Osteoblast (primary cell): ENCODE data around the gene AGXT2. TPM values are rescaled to one million over a fixed set of nuclear protein-coding genes. Genes with fewer than 3 reads are reported as not detected.

Experiments
- DNase-seq: peaks from one replicate; pipeline ENCODE4 v3.0.0; 2011; ENCODE audit warnings: low spot score, mixed read lengths; ENCODE audit not compliant: insufficient read length; ENCODE audit errors: missing footprints
- H2AFZ ChIP-seq: 2 replicates; pipeline ENCODE4 v1.6.0; 2011; ENCODE audit warnings: mild to moderate bottlenecking, low read length
- H3K27ac ChIP-seq: 2 replicates; pipeline ENCODE4 v1.5.1; 2011; ENCODE audit warnings: mild to moderate bottlenecking, low read depth, low read length, moderate library complexity
- H3K27me3 ChIP-seq: 2 replicates; pipeline ENCODE4 v1.6.0; 2012; ENCODE audit warnings: mild to moderate bottlenecking, control low read depth, inconsistent platforms, low read length, moderate library complexity; ENCODE audit not compliant: insufficient read depth
- H3K36me3 ChIP-seq: 2 replicates; pipeline ENCODE4 v1.5.1; 2011; ENCODE audit warnings: mild to moderate bottlenecking, low read length, control low read depth, moderate library complexity; ENCODE audit not compliant: insufficient read depth
- H3K4me1 ChIP-seq: 2 replicates; pipeline ENCODE4 v1.5.1; 2011; ENCODE audit warnings: mild to moderate bottlenecking, low read length, control low read depth, moderate library complexity; ENCODE audit not compliant: insufficient read depth
- H3K4me2 ChIP-seq: 2 replicates; pipeline ENCODE4 v1.6.0; 2011; ENCODE audit warnings: mild to moderate bottlenecking, low read length; ENCODE audit not compliant: insufficient read depth
- H3K4me3 ChIP-seq: fragments of 200-600 bp; sonication (generic); 3 replicates; pipeline ENCODE4 v1.5.1; 2012; ENCODE audit warnings: mild to moderate bottlenecking, low read length, inconsistent platforms; ENCODE audit not compliant: insufficient read depth
- H3K79me2 ChIP-seq: 2 replicates; pipeline ENCODE4 v1.6.0; 2012; ENCODE audit warnings: mild to moderate bottlenecking, low read length, control low read depth, inconsistent platforms; ENCODE audit not compliant: insufficient read depth
- H3K9me3 ChIP-seq: 2 replicates; pipeline ENCODE4 v1.5.1; 2011; ENCODE audit warnings: low read depth, low read length, control low read depth
- H4K20me1 ChIP-seq: 2 replicates; pipeline ENCODE4 v1.6.0; 2012; ENCODE audit warnings: mild to moderate bottlenecking, low read length, control low read depth; ENCODE audit not compliant: insufficient read depth
- total RNA-seq: library from RNA; depleted of rRNA; stranded (reverse); fragments of >200 nt; gene quantifications from 2 replicates; pipeline ENCODE4 v1.2.3, GENCODE V29; 2012
- TF ChIP-seq, protein P1 (sequence below): IDR thresholded peaks from 2 replicates; pipeline ENCODE4 v1.5.1; 2011; ENCODE audit warnings: mild to moderate bottlenecking, low read depth, low read length, moderate library complexity; ENCODE audit errors: extremely low read depth

Gene AGXT2
- total RNA-seq, 1 donor = not detected

DNA sequence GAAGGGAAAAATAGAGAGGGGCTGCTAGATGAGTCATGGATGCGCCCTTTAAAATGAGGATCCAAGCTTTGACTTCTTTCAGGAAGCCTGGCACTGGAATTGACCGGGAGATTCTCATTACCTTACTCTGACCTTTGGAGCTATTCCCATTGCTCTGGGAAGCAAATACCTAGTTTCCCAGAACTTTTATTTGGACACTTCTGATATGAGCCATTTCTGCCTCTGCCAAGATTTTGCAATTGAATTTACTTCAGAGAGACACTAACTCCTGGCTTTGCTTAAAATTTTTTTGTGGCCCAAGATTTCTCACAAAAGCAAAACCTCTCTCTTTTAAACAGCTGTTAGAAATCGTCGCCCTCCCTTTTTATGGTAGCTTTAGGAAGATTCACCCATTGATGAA lies 15.7 kb upstream of the AGXT2 start:
- no peak overlapping the region for H3K4me2 ChIP-seq
- no peak overlapping the region for H3K27ac ChIP-seq
- no peak for DNase-seq
- H3K4me3 ChIP-seq = no peak overlapping the region
- H3K79me2 ChIP-seq = no peaks in the 10 kb centered on the region
- TF ChIP-seq, protein P1, sequence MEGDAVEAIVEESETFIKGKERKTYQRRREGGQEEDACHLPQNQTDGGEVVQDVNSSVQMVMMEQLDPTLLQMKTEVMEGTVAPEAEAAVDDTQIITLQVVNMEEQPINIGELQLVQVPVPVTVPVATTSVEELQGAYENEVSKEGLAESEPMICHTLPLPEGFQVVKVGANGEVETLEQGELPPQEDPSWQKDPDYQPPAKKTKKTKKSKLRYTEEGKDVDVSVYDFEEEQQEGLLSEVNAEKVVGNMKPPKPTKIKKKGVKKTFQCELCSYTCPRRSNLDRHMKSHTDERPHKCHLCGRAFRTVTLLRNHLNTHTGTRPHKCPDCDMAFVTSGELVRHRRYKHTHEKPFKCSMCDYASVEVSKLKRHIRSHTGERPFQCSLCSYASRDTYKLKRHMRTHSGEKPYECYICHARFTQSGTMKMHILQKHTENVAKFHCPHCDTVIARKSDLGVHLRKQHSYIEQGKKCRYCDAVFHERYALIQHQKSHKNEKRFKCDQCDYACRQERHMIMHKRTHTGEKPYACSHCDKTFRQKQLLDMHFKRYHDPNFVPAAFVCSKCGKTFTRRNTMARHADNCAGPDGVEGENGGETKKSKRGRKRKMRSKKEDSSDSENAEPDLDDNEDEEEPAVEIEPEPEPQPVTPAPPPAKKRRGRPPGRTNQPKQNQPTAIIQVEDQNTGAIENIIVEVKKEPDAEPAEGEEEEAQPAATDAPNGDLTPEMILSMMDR = no peak
- peaks cover 3% of the 10 kb centered on the region for H3K27me3 ChIP-seq
- no peaks in the 10 kb centered on the region for H3K4me1 ChIP-seq
- H2AFZ ChIP-seq = no peak overlapping the region
- H4K20me1 ChIP-seq = no peaks in the 10 kb centered on the region
- H3K36me3 ChIP-seq = no peaks in the 10 kb centered on the region
- no peaks in the 10 kb centered on the region for H3K9me3 ChIP-seq

GRCh38 chr5:35061211-35061770 lies 13.5 kb upstream of the AGXT2 start:
- no peak for DNase-seq
- H3K27ac ChIP-seq = no peak overlapping the region

DNA sequence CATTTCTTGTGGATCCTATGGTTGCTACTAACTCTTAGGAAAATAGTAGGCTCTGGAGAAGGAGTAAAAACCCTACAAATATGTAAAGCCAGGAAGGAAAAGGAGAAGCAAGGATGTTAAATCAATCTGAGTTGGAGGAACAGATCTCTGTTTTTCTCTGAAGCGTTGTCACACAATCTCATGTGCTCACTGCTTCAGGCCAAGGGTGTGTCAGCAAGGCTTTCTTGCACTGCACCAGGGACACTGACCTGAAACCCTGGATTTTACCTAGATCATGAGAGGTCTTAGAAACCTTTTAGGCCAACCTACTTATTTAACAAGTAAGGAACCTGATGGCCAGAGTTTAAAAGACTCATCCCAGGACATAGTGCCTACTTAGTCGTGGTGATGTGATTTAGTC lies 12.5 kb upstream of the AGXT2 start:
- H3K27me3 ChIP-seq = peaks cover 3% of the 10 kb centered on the region
- H3K36me3 ChIP-seq = no peaks in the 10 kb centered on the region
- H3K79me2 ChIP-seq = no peaks in the 10 kb centered on the region
- no peaks in the 10 kb centered on the region for H3K9me3 ChIP-seq
- no peak overlapping the region for H3K4me3 ChIP-seq
- no peak overlapping the region for H3K4me2 ChIP-seq
- no peak for DNase-seq
- H3K27ac ChIP-seq = no peak overlapping the region
- no peaks in the 10 kb centered on the region for H4K20me1 ChIP-seq
- TF ChIP-seq, protein P1 = no peak
- H3K4me1 ChIP-seq = peaks cover 2% of the 10 kb centered on the region
- H2AFZ ChIP-seq = no peak overlapping the region

More at GRCh38 chr5:35061211-35061770, 13.5 kb upstream of the AGXT2 start:
- H3K9me3 ChIP-seq = no peaks in the 10 kb centered on the region
- H3K79me2 ChIP-seq = no peaks in the 10 kb centered on the region
- no peaks in the 10 kb centered on the region for H3K4me1 ChIP-seq
- no peaks in the 10 kb centered on the region for H4K20me1 ChIP-seq
- no peak overlapping the region for H3K4me3 ChIP-seq
- H2AFZ ChIP-seq = no peak overlapping the region
- TF ChIP-seq, protein P1 = no peak
- peaks cover 3% of the 10 kb centered on the region for H3K27me3 ChIP-seq
- no peak overlapping the region for H3K4me2 ChIP-seq
- H3K36me3 ChIP-seq = no peaks in the 10 kb centered on the region

DNA sequence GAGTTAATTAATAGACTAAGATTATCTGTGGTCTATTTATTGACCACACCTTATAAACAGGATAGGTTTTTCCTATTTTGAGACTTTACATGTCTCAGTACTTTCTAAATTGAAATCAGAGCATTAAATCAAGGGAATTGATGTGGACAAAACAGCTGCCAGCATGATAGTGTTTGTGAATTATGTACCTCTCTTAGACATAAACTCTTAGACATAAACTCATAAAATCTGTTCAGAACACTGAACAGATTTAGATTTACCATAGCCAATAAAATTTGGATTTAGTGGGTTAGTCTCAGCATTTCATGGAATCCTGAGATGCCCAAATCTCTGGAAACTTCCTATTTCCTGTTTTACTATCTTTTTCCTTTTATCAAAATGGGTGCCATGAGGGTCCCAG lies 11.5 kb upstream of the AGXT2 start:
- H3K9me3 ChIP-seq = no peaks in the 10 kb centered on the region
- H3K4me3 ChIP-seq = no peak overlapping the region
- H3K27me3 ChIP-seq = peaks cover 3% of the 10 kb centered on the region
- no peak overlapping the region for H3K27ac ChIP-seq
- no peaks in the 10 kb centered on the region for H3K79me2 ChIP-seq
- H3K4me1 ChIP-seq = peaks cover 3% of the 10 kb centered on the region
- H2AFZ ChIP-seq = no peak overlapping the region
- TF ChIP-seq, protein P1 = no peak
- H4K20me1 ChIP-seq = no peaks in the 10 kb centered on the region
- no peak overlapping the region for H3K4me2 ChIP-seq
- DNase-seq = no peak
- H3K36me3 ChIP-seq = no peaks in the 10 kb centered on the region
